ENCODE data around the gene KCNH2.

GRCh38 chr7:151009327-151010036, 31.4 kb upstream of the KCNH2 start:
- no peak for TF ChIP-seq CTCF (IDR thresholded peaks at IDR 0.05; ENCODE audit: insufficient read depth, low read length, poor library complexity, severe bottlenecking)
- TF ChIP-seq EZH2phosphoT487 (conservative IDR thresholded peaks at IDR 0.05; ENCODE audit: low read length) = no peak

All from SU-DHL-6 (cell line).